ENCODE data around the gene HBQ1. TPM values are rescaled to one million over a fixed set of nuclear protein-coding genes. Genes with fewer than 3 reads are reported as not detected.
"Not testable (repeated sequence)": the region's sequence is repeated elsewhere in the genome, so short reads cannot be mapped to it uniquely, and the experiment has no call there.

Gene HBQ1
- polyA plus RNA-seq, 4 donors = 0.51 to 0.90 (median 0.78) TPM

- not testable (repeated sequence) for DNase-seq (ENCODE audit: low read depth in 4 of 4, low spot score in 3 of 4)
Observed at GRCh38 chr16:160242-160641, 20.0 kb upstream of the HBQ1 start.

- no peak for DNase-seq (ENCODE audit: low read depth in 4 of 4, low spot score in 3 of 4)
Observed at GRCh38 chr16:160691-161190, 19.5 kb upstream of the HBQ1 start.

GRCh38 chr16:162271-162991 is 17.8 kb upstream of the HBQ1 start:
- no peak for DNase-seq (ENCODE audit: low read depth in 4 of 4, low spot score in 3 of 4)

- not testable (repeated sequence) for DNase-seq (ENCODE audit: low read depth in 4 of 4, low spot score in 3 of 4)
Observed at GRCh38 chr16:163139-163538, 17.1 kb upstream of the HBQ1 start.

GRCh38 chr16:163696-164095 is 16.6 kb upstream of the HBQ1 start:
- DNase-seq (ENCODE audit: low read depth in 4 of 4, low spot score in 3 of 4) = not testable (repeated sequence)

GRCh38 chr16:164134-164823 is 16.0 kb upstream of the HBQ1 start:
- not testable (repeated sequence) for DNase-seq (ENCODE audit: low read depth in 4 of 4, low spot score in 3 of 4)

- no peak for DNase-seq (ENCODE audit: low read depth in 4 of 4, low spot score in 3 of 4)
Observed at GRCh38 chr16:164827-165538, 15.3 kb upstream of the HBQ1 start.

- DNase-seq (ENCODE audit: low read depth in 4 of 4, low spot score in 3 of 4) = no peak
Observed at GRCh38 chr16:165539-166374, 14.5 kb upstream of the HBQ1 start, which contains the start of gene HBM. Gene HBM (plus strand): TSS chr16:165978. CDS start chr16:165998, 20 bp downstream.

- DNase-seq (ENCODE audit: low read depth in 4 of 4, low spot score in 3 of 4) = no peak
Observed at GRCh38 chr16:166375-167121, 13.7 kb upstream of the HBQ1 start.

- no peak for DNase-seq (ENCODE audit: low read depth in 4 of 4, low spot score in 3 of 4)
Observed at GRCh38 chr16:167122-167690, 13.1 kb upstream of the HBQ1 start.

GRCh38 chr16:168424-168823 is 11.8 kb upstream of the HBQ1 start:
- no peak for DNase-seq (ENCODE audit: low read depth in 4 of 4, low spot score in 3 of 4)

GRCh38 chr16:169014-169413 is 11.2 kb upstream of the HBQ1 start:
- no peak for DNase-seq (ENCODE audit: low read depth in 4 of 4, low spot score in 3 of 4)

GRCh38 chr16:170088-170507 is 10.2 kb upstream of the HBQ1 start:
- not testable (repeated sequence) for DNase-seq (ENCODE audit: low read depth in 4 of 4, low spot score in 3 of 4)

GRCh38 chr16:170788-171187 is 9.5 kb upstream of the HBQ1 start:
- no peak for DNase-seq (ENCODE audit: low read depth in 4 of 4, low spot score in 3 of 4)

- DNase-seq (ENCODE audit: low read depth in 4 of 4, low spot score in 3 of 4) = not testable (repeated sequence)
Observed at GRCh38 chr16:172374-172941, 7.8 kb upstream of the HBQ1 start, which contains the start of gene HBA2. Gene HBA2 (plus strand): TSS chr16:172876. CDS start chr16:172913, 37 bp downstream.

GRCh38 chr16:173211-173854 is 6.9 kb upstream of the HBQ1 start:
- not testable (repeated sequence) for DNase-seq (ENCODE audit: low read depth in 4 of 4, low spot score in 3 of 4)

GRCh38 chr16:173928-174769 is 6.1 kb upstream of the HBQ1 start:
- not testable (repeated sequence) for DNase-seq (ENCODE audit: low read depth in 4 of 4, low spot score in 3 of 4)
